Measurements from ENCODE around the gene PFDN1.
"Not testable (repeated sequence)": the region's sequence is repeated elsewhere in the genome, so short reads cannot be mapped to it uniquely, and the experiment has no call there.

GRCh38 chr5:140343849-140344248, 40.9 kb upstream of the PFDN1 start:
- not testable (repeated sequence) for TF ChIP-seq CTCF, POLR2A (IDR thresholded peaks at IDR 0.05)
